ENCODE results near the gene FILIP1L.

FILIP1L gene

DNA sequence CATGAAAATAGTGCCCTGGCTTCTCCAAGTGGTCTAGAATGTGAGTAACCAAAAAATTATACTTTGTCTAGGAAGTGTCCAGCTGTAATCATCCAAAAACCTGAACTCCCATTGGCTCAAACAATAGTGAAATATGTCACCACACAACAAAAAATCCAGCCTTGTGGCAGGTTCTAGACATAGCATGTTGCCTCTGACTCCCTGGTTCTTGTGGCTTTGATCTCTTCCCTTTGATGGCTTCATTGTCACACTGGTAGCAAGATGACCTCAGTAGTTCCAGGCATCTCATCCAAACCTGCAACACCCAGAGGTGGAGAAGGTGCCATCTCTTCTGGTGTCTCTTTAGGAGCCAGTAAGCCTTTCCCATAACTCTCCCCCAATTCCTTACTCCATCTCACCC is 222.0 kb downstream of the FILIP1L start:
- no peak for DNase-seq (ENCODE audit: low read depth in 2 of 2)

- DNase-seq (ENCODE audit: low read depth in 2 of 2): no peak
These were observed 222.6 kb downstream of the FILIP1L start for GRCh38 chr3:99891610-99892285.

GRCh38 chr3:99885851-99886250 is 228.4 kb downstream of the FILIP1L start:
- DNase-seq (ENCODE audit: low read depth in 2 of 2): no peak

GRCh38 chr3:99885085-99885484 is 229.2 kb downstream of the FILIP1L start:
- no peak for DNase-seq (ENCODE audit: low read depth in 2 of 2)

DNA sequence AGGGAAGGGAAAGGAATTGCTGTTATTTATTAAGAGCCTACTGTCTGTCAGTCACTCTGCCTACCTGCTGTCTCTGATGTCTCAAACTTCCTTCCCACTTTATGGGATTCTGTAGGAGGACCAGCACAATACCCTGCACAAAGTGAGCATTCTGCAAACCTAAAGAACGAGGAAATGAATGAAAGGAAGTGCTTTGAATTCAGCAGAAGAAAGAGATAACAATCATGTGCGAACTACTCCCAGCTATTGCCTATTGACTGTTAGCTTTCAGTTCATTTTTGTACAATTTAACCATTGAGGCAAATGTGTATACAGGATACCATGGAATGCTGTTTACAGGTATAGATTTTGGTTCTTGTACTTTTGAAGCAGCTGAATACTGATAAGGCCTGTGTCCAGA is 229.8 kb downstream of the FILIP1L start:
- no peak for DNase-seq (ENCODE audit: low read depth in 2 of 2)

- DNase-seq (ENCODE audit: low read depth in 2 of 2): no peak
These were observed 230.6 kb downstream of the FILIP1L start for GRCh38 chr3:99883693-99884092.

DNA sequence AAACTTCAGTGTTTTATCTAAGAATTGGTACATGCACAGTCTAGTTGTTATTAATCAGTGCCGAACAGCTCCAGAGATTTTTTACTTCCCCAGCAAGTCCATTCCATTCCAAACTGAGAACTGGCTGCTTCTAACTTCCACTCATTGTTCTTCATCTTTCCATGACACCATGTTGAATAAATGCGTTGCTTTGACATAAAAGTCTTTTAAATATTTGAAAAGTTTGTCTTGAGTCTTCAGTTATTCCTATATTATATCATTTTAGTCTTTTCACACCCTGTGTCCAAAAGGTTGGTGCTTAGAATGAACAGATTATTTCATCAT is 231.2 kb downstream of the FILIP1L start:
- DNase-seq (ENCODE audit: low read depth in 2 of 2): no peak

- no peak for DNase-seq (ENCODE audit: low read depth in 2 of 2)
These were observed 231.7 kb downstream of the FILIP1L start for GRCh38 chr3:99882436-99883137.

DNA sequence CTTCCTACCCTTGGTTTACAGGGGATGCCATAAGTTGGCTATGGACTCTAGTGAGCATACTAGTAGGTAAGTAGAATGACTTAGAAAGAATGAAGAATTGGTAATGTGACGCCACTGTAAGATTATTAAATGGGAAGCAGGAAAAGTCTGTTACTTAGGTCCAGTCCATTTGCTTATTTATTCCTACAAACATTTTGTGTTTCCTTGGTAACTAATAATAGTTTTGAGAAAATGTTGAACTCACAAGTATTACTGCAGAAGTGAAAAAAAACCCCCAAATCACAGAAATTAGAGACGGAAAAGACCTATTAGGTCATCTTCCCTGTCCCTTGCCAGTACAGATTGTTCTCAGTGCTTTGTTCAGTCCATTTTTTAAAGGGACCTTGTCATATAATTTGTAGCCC is 233.2 kb downstream of the FILIP1L start:
- no peak for DNase-seq (ENCODE audit: low read depth in 2 of 2)

- no peak for DNase-seq (ENCODE audit: low read depth in 2 of 2)
These were observed 235.0 kb downstream of the FILIP1L start for GRCh38 chr3:99879275-99879674.

DNA sequence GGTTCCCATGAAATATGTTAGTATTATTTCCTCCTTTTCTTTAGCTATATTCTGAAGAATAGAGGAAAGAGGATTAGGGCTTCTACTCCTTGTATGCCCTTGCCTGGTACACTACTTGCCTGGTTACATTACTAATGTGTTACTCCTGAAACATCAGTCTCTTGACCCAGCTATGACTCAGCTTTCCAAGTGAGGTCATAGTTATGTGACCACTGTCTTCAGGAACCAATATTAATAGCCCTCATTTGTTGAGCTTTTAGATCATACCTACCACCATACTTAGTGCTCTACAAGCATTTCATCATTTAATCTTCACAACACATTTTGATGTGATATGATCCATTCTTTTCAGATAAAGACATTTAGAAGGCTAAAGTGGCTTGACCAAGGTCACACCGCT is 236.3 kb downstream of the FILIP1L start:
- DNase-seq (ENCODE audit: low read depth in 2 of 2): no peak

- no peak for DNase-seq (ENCODE audit: low read depth in 2 of 2)
These were observed 237.2 kb downstream of the FILIP1L start for GRCh38 chr3:99877031-99877579.

DNA sequence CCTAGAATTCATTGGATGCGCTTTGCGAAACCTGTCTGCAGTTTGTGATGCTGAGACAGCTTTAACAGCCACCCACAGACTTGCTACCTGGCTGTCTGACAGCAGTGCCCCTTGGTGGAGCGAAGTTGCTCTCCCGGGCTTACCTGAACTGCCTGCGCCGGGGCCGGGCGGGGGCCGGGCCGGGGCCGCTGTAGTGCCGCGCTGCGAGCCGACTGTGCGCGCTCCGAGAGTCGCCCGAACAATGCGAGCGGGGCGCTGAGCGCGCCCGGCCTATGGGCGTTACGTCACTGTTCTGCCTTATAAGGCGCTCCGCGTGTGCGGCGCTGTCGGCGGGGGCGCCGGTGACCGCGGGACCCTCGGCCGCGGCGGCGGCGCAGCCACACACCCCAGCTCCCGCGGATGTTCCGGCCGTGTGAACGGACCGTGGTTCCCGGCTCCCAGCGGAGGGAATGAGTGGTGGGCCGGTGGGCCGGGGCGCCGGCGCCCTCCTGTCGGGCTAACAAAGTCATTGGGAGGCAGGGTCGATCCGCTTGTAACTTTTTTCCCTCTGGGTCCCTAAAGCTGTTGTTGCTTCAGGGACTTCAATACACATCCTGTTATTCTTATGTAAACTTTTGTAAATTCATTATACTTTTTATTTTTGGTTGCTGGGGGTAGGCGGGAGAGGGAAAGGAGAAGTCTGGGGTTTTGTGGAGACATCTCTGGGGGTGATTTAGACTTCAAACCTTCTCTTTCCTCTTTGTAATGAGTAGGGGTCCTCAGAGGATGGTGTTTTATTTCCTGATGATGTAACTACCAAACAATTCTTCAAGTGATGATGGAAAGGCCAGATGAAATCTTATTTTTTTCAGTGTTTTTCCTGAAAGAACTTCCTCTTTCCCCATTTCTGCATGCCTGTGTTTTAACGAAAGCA is 238.1 kb downstream of the FILIP1L start:
- peak; percentile 32 to 48 for DNase-seq (ENCODE audit: low read depth in 2 of 2)

DNA sequence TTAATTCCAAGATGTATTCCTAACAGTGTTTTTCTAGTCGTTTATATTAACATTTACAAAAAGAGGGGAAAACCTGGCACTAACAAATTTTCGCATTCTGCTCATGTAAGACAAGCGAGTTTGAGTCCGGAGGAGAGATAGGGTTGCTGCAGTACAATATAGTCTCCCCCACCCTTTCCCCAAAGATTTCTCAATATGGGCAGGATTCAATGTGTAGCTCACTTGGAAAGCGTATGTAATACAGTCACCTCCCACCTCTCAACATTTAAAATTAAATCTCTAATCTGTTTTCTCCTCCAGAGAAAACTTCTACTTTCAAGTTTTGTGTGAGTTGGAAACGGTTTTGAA is 238.7 kb downstream of the FILIP1L start:
- DNase-seq (ENCODE audit: low read depth in 2 of 2): no peak

DNA sequence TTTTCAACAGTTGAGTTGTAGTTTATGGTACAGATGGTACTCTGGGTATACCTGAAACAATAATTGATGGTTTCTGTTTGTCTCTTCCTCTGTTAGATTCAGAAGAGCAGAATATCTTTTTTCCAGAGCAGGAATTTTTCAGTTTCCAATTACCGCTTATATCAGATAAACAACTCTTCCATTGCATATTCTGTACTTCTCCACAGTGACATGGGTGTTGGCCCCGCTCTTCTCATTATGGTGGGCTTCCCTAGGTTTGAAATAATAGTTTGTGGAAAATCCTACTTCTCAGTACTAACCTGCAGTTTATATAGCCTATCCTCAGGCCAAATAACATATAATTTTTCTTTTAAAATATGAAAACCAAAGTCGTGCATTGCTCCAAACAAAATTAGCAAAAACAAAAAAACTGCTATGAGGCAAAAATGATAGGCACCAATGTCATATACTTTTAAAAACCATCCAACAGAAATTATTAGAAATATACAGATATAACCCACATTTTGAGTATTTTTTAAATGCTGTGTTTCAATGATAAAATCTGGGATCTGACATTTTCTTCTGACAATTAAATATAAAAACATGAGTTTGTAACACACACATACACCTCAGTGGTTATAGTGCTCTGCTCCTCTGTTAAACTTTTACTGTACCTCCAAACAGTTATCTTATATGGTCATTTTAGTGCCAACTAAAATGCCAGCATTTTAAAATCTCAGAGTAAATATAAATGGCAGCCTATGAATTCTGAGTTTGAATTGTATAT is 239.9 kb downstream of the FILIP1L start:
- DNase-seq (ENCODE audit: low read depth in 2 of 2): no peak

DNA sequence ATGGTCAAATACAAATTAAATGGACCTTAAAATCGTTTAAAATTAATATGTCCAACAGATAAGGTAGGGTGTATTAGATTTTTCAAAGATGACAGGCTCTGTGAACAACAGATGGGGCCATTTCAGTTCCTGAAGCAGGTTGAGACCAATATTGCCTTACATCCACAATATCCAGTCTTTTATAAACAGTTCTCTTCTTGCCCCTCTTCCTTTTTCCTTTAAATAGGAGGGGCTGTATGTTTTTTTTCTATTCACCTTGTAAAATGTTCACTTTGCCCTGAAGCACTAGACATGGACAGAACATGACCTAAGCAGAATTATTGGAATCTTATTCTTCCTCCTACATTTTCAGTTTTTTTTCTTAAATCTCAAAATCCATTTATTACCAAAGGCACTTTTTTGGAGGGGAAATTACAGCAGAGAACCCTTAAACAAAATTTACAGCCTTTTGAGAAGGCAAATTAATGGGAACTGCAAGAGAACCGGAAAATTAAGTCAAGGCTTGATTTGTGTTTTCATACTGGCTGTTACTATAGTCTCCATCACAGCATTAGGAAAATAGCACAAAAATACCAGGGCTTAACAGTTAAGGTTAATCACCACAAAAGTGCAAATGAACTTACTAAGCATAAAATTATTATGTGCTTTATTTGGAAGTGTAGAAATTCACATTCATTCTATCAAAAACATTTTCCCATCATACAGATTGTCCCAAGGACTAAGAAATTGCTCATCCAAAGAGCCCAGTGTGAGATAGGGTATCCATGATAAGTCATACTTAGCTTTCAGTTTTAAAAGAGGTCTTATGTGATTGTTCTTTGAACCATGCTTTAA is 240.8 kb downstream of the FILIP1L start:
- DNase-seq (ENCODE audit: low read depth in 2 of 2): no peak

- no peak for DNase-seq (ENCODE audit: low read depth in 2 of 2)
These were observed 241.4 kb downstream of the FILIP1L start for GRCh38 chr3:99872923-99873254.

GRCh38 chr3:99871231-99872045 is 242.9 kb downstream of the FILIP1L start:
- no peak for DNase-seq (ENCODE audit: low read depth in 2 of 2)

GRCh38 chr3:99870712-99871111 is 243.6 kb downstream of the FILIP1L start:
- no peak for DNase-seq (ENCODE audit: low read depth in 2 of 2)

GRCh38 chr3:99869621-99870020 is 244.7 kb downstream of the FILIP1L start:
- DNase-seq (ENCODE audit: low read depth in 2 of 2): no peak

Data from stimulated activated CD8-positive, alpha-beta memory T cell treated with anti-CD3 and anti-CD28 coated beads, Interleukin-15, amount 100 ng/mL, for 4 hours (primary cell).